GM19452 (cell line): ENCODE results near the gene SPEF1.
"Not testable (repeated sequence)": the region's sequence is repeated elsewhere in the genome, so short reads cannot be mapped to it uniquely, and the experiment has no call there.

Source experiments
- ATAC-seq: cut with Tn5 transposase; IDR thresholded peaks from one replicate; pipeline ENCODE4 v1.9.1; 2021; ENCODE audit not compliant: unreplicated experiment

The SPEF1 gene

DNA sequence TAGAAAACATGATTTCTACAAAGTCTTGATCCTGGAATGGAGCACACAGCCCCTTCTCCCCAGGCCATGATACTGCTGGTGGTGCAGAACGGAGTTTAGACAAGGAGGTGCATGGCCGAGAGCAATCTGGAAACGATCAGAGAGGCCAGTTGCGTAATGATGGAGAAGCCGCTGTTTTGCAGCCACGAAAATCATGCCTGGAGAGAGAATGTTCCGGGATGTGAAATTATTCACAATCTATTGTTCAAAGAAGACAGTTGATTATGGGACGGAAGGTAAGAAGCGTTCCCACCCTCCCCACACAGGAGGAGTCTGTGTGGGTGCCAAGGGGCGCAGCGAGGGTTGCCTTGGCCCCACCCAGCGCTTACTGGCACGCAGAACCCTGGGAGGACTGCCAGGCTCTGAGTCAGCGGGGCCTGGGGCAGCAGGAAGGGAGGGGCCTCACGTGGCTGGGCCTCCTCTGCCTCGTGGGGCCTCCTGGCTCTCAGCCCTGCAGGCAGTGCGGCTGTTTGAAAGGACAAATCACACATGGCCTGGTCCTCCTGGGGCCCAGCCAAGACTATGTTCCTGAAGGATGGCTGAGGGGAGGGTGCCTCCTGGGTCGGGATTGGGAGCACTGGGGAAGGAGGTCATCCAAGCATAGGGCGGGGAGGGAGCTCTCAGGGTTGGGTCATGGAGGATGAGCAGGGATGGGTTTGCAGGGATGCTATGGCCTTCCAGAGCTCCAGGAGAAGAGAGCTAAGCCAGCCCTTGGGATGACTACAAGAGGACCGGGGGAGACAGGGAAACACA, 30.4 kb upstream of the SPEF1 start:
- no peak for ATAC-seq

DNA sequence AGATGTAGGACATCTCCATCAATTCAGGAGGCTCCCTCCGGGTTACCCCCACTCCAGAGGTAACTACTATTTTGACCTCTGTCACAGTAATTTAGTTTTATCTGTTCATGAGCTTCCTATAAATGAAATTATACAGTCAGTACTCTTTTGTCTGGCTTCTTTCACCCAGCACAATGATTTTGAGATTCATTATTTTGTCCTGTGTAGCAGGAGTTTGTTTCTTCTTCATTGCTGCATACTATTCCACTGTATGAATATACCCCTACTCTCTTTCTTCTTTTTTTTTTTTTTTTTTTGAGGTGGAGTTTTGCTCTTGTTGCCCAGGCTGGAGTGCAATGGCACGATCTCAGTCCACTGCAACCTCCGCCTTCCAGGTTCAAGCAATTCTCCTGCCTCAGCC, 27.3 kb upstream of the SPEF1 start:
- ATAC-seq, result no peak

DNA sequence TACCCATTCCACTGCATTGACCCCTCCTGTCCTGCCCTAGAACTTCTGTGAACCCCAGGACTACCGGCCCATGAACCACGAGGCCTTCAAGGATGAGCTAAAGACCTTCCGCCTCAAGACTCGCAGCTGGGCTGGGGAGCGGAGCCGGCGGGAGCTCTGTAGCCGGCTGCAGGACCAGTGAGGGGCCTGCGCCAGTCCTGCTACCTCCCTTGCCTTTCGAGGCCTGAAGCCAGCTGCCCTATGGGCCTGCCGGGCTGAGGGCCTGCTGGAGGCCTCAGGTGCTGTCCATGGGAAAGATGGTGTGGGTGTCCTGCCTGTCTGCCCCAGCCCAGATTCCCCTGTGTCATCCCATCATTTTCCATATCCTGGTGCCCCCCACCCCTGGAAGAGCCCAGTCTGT, 23.5 kb upstream of the SPEF1 start:
- no peak for ATAC-seq

DNA sequence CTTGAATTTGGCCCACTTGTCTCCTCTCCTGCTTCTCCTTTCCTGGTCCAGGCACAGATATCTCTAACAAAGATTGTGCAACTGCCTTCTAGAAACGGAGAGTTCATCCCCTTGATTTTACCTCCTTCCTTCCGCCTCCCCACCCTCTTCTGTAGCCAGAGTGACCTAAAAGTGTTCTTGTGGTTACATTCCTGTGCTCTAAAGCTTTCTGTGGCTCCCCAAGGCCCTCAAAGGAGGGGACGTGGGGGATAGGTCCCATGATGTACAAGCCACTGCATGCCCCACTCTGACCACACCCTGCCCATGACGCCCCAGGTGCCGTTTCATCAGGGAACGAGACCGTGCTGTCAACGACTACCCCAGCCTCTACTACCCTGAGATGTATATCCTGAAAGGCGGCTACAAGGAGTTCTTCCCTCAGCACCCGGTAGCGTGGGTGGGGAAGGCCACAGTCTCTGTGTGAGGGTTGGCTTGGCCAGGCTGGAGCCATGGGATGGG, 23.1 kb upstream of the SPEF1 start:
- no peak for ATAC-seq

DNA sequence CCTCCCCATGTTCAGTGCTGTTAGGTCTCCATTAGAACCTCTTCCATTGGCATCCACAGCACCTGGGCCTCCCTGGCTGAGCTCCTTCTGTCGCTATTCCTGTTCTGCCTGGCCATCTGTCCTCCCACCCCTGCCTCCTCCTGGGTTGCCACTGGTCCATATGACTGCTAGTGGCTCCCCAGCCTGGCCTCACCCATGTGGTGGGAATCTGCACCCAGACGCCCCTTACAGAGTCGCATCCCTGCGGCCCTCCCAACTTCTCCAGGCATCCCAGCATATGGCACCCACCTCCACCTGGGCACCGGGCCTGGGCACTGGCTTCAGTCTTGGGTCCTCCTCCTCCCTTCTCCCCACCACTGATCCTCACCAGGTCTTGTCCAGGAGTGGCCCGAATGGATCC, 22.6 kb upstream of the SPEF1 start:
- ATAC-seq, result no peak

DNA sequence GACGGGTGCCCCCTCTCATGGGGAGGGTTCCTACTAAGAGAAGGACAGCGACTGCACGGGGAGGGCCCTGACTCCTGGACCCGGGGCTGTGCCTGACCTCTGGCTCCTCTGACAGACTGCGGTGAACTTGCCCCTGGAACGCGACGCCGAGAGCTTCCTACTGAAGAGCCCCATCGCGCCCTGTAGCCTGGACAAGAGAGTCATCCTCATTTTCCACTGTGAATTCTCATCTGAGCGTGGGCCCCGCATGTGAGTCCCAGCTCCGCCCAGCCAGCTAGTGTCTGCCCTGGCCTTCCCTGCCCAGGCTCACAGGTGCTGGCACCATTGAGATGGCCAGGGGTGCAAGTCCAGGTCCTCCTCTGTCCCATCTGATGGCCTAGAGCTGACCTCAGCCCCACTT, 22.0 kb upstream of the SPEF1 start:
- ATAC-seq, result no peak

DNA sequence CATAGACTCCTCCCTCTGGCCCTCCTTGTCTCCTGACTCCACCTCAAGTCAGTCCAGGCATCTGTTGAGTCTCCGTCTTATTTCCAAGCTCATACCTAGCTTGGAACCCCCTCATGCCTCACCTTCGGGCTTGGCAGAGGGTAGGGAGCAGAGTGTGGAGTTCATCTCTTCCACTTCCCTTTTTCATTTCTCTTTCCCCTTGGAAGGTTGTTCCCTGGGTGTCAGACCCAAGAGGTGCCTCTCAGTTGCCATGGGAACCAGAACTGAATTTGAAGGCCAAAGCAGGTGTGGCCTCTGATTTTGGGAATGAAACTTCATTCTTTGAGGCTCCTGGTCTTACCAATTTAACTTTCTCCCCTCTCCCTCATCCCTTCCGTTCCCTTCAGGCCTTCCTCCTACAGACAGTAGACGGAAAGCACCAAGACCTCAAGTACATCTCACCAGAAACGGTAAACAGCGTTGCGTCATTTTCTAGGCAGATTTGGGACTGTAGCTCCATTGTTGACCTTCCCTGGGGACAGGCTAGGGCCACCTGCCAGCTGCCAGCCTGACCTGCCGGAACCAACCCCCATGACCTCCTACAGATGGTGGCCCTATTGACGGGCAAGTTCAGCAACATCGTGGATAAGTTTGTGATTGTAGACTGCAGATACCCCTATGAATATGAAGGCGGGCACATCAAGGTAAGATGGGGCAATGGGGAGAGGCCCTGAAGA, 21.4 kb upstream of the SPEF1 start:
- no peak for ATAC-seq

DNA sequence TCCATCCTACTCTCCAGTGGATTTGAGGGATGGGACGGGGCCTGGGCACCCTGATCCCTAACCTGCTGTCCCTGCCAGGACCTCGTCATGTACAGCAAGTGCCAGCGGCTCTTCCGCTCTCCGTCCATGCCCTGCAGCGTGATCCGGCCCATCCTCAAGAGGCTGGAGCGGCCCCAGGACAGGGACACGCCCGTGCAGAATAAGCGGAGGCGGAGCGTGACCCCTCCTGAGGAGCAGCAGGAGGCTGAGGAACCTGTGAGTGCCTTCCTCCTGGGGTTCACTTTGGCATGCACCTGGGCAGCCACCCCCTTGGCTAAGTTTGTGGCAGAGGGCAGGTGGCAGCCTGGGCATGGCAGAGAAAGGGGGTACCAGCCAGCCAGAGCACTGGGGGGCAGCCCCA, 20.6 kb upstream of the SPEF1 start:
- ATAC-seq, result no peak

DNA sequence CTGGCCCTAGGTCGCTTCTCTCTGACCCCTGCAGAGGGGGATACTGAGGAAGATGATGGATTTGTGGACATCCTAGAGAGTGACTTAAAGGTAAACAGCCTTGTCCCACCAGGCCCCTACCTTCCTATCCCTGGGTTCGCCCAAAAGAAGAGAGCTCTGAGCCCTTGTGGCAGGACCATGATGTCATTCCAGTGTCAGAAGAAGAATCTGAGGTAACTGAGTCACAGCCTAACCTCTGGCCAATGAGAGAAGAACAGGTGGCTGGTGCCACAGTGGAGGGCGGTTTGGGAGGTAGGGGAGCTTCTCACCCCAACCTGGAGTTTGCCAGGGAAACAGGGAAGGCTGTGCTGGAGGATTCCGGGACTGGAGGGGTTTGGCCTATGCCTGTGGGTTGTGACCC, 20.1 kb upstream of the SPEF1 start:
- no peak for ATAC-seq

DNA sequence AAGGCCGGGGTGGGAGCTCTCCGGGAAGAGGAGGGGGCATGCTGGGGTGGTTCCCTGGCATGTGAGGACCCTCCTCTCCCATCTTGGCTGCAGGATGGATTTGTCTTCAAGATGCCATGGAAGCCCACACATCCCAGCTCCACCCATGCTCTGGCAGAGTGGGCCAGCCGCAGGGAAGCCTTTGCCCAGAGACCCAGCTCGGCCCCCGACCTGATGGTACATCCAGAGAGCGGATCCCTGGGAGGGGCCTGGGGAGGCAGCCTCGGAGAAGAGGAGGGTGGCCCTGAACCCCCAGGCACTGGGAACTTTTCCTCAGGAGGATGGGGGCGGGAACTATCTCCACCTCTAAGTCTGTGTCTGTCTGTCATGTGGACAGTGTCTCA, 19.6 kb upstream of the SPEF1 start:
- ATAC-seq, result no peak

DNA sequence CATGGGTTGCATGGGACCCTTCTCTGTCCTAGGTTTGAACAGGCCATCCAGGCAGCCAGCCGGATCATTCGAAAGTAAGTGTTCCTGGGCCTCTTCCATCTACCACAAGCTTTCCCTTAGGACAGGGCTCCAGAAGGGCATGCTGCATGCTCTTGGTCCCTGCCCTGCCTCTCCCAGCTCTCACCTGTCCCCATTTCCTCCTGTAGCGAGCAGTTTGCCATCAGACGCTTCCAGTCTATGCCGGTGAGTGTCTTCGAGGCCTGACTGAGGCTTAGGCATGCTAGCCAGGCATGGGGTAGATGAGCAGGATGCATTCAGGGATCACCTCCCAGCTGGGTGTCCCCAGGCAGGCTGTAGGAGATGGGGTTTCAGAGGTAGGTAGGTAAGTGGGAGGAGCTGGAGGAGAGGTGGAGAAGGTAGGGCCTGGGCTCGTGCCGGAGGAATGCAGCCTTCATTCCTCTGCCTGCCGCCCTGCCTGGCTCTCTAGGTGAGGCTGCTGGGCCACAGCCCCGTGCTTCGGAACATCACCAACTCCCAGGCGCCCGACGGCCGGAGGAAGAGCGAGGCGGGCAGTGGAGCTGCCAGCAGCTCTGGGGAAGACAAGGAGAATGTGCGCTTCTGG, 19.1 kb upstream of the SPEF1 start:
- ATAC-seq, result no peak

DNA sequence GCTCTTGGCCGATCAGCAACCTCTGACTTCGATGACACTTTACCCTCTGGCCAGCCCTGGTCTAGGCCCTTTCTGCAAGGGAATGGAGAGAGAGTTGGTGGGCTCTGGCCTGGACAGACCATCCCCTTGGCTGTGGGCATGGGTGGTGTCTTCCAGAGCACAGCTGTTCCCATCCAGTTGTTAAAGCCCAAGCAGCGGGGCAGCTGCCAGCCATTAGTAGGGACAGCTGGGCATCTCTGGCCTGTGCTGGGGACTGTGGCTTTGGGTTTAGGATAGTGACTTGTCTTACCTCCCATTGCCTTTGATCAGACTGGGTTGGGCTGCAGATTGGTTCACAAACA, 17.6 kb upstream of the SPEF1 start:
- no peak for ATAC-seq

DNA sequence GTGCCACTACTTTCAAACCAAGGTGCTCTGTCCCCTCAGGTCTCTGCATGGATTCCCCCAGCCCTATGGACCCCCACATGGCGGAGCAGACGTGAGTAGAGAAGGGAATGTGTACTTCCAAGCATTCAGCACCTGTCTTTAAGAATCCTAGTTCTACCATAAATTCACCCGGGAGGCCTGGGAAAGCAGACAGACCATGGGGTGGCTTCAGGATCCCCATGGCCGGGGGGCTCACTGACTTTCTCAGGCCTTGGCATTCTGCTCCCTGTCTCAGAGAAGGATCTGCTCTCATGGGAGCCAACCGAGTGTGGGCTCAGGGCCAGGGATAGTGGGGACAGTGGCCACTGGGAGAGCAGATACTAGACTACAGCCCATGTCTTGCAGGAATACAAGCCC, 17.1 kb upstream of the SPEF1 start:
- ATAC-seq, result no peak

DNA sequence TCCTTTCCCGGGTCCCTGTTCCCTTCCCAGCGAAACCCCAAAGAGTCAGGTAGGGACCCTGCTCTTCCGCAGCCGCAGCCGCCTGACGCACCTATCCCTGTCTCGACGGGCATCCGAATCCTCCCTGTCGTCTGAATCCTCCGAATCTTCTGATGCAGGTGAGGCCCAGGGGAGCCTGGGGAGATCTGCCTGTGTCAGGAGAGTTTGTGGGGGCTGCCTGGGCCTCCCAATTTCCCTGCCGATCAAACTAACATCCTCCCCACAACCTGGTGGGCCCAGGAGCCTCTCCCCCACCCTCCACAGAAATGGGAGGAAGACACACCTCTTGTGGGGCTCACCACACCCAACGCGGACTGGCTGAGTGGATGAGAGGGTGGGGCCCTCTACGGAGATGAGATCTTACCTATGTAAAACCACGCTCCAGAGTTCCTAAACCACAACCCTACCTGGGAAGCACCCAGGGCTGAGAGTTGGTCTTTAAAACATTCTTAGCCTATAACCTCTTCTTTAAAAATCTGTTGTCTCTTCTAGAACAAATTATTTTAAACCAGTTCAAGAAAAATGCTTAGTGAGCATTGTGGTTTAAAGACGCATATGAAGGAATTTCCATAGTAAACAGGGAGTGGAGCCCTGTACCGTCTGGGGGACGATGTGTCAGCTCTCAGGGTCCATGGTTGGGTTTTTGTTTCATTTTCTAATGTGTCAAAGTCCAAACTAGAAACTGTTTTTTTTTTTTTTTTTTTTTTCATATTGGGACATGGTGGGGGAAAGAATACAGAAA, 16.5 kb upstream of the SPEF1 start:
- ATAC-seq, result no peak

DNA sequence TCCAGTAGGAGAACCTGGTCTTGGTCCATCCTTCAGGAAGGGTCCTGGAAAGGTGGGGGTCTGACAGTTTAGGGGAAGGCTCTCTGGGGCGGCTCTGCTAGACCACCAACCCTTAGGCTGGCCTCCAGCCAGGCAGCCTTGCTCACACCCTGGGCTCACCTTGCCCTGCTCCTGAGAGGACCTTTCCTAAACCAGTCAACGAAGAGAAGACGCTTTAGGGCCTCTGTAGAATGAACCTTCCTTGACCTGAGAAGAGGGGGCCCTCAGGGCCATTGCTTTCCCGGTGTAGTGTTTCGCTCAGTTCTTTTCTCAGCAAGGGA, 15.9 kb upstream of the SPEF1 start:
- ATAC-seq, result no peak

DNA sequence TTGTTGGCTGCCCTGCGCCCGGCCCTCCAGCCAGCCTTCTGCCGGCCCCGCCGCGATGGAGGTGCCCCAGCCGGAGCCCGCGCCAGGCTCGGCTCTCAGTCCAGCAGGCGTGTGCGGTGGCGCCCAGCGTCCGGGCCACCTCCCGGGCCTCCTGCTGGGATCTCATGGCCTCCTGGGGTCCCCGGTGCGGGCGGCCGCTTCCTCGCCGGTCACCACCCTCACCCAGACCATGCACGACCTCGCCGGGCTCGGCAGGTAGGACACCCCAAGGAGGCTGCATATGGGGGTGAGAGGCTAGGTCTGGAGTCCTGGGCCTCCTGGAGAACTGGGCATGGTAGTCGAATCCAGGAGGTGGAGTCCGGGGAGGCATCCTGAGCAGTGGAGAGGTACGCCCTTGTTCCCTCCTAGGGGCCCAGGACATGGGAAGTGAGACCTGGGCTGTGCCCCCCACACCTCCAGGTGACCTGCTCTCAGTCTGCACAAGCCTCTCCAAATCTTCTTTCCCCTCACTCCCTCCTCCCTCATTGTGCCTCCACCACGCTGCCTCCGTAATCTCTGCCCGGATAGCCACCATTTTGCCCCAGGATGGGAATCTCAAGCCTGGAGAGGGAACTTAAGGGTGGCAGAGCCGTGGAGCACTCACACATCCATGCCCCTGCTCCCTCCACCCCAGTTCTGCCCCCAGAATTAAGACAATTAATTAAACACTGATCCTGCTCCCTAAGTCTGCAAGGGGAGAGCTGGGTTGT, 15.4 kb upstream of the SPEF1 start:
- ATAC-seq, result peak; percentile 4

DNA sequence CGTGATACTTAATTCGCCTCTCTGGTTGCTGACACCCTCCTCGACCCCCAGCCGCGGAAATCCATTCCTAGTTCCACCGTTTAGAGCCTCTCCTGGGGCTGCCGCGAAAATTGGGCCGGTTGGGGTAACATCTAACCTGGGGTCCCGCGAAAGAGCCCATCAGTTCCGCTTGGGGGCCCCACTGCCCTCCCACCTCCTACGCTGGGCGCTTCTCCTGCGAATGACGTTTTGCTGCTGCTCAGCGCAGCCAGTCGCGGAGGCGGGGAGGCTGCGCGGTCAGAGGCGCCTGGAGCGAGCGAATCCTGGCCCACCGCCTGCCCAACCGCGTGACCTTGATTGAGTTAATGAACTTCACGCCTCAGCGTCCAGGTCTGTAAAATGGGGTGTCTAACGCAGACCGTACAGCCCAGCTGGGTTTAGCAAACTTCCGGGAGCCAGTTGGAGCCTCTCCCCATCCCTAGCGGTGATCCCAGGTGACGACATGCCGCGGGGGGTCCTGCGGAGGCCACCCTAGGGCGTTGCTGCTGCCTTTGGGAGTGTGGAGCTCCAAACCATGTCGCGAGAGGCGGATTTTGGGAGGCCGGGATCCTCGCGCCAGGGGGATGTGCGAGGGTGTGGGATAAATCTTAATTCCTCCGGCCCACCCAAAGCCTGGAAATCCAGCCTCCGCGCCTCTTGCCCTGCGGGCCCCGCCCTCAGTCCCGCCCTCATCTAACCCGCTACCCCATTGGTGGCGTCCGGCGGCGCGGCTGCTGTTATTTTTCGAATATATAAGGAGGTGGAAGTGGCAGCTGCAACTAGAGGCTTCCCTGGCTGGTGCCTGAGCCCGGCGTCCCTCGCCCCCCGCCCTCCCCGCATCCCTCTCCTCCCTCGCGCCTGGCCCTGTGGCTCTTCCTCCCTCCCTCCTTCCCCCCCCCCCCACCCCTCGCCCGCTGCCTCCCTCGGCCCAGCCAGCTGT, 14.5 kb upstream of the SPEF1 start, which contains the start of gene CDC25B:
Gene CDC25B (plus strand): TSS at position 800 of the 958 bp plus-strand sequence. CDS start 222 bp downstream, outside the sequence.
- peak; percentile 62 for ATAC-seq

DNA sequence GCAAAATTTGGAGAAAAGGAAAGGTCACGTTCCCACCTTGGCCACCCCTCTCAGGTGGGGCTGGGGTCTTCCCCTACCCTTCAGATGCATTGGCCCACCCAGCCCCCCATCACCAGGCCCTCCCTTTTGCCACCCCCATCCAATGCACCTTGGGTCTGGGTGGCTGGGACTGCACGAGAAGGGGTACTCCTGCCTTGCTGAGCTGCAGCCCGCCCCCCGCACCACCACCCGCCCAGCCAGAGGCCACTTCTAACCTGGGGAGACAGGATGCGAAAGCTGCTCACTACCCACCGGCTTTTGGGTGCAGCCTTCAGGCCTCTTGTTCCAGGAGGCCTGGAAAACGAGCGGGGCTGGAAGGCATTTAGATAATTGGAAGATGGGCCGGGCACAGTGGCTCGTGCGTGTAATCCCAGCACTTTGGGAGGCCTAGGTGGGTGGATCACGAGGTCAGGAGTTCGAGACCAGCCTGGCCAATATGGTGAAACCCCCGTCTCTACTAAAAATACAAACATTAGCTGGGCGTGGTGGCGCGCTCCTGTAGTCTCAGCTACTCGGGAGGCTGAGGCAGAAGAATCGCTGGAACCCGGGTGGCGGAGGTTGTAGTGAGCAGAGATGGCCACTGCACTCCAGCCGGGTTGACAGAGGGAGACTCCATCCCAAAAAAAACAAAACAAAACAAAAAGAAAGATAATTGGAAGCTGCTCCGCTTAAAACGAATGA, 13.6 kb upstream of the SPEF1 start:
- ATAC-seq, result no peak

DNA sequence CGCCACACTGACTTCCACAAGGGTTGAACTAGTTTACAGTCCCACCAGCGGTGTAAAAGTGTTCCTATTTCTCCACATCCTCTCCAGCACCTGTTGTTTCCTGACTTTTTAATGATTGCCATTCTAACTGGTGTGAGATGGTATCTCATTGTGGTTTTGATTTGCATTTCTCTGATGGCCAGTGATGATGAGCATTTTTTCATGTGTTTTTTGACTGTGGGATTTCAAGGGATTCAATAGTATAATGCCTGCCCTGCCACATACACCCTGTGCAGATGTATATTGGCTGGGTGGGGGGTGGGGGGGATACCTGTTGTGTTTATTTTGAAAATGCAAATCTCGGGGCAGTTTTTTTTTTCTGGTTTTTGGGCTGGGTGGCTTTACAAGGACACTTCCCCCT, 12.9 kb upstream of the SPEF1 start:
- not testable (repeated sequence) for ATAC-seq
